Peyer's patch (tissue), 4 donors: ENCODE measurements around the gene SLC39A7. TPM values are rescaled to one million over a fixed set of nuclear protein-coding genes. Genes with fewer than 3 reads are reported as not detected.

ENCODE experiments used
- DNase-seq, 3 donors: peaks; one replicate each; pipeline ENCODE4 v3.0.0-alpha.2; 2017 to 2019
- H3K27ac ChIP-seq, 4 donors: fragments of 200-600 bp; sonication (generic); one replicate each; pipeline ENCODE4 v1.5.1; 2016 to 2019
- H3K27me3 ChIP-seq, 2 donors: fragments of 200-600 bp; sonication (generic); one replicate each; pipeline ENCODE4 v1.5.1; 2019
- H3K36me3 ChIP-seq, 3 donors: fragments of 200-600 bp; sonication (generic); one replicate each; pipeline ENCODE4 v1.5.1; 2016 to 2019
- H3K4me1 ChIP-seq, 4 donors: fragments of 200-600 bp; sonication (generic); one replicate each; pipeline ENCODE4 v1.5.1; 2016 to 2019
- H3K4me3 ChIP-seq, 4 donors: fragments of 200-600 bp; sonication (generic); 1 replicate in 3 of 4; 2 replicates in 1 of 4; pipeline ENCODE4 v1.5.1; 2016 to 2019; ENCODE audit warnings: mild to moderate bottlenecking in 1 of 4
- H3K9me3 ChIP-seq, 4 donors: fragments of 200-600 bp; sonication (generic); one replicate each; pipeline ENCODE4 v1.5.1; 2016 to 2019; ENCODE audit warnings: mild to moderate bottlenecking in 1 of 4
- CTCF ChIP-seq, 6 experiments: fragments of 450-650 bp in 4 of 6; fragments of 200-600 bp in 2 of 6; sonication (generic) in 1 of 6; IDR thresholded peaks; one replicate each; pipeline ENCODE4 v1.5.1; 2017 to 2019; ENCODE audit warnings: antibody characterized with exemption in 6 of 6, mild to moderate bottlenecking in 3 of 6, moderate library complexity in 1 of 6
- POLR2A ChIP-seq, 2 donors: fragments of 450-650 bp; IDR thresholded peaks; one replicate each; pipeline ENCODE4 v1.5.1; 2017; ENCODE audit warnings: antibody characterized with exemption in 2 of 2, mild to moderate bottlenecking in 2 of 2, moderate library complexity in 2 of 2
- small RNA-seq, 2 donors: library from RNA; depleted of rRNA; stranded (forward); fragments of <200 nt; gene quantifications; one replicate each; pipeline ENCODE3, GENCODE V24; 2016
- total RNA-seq, 4 donors: library from RNA; depleted of rRNA; stranded (reverse); fragments of >200 nt; gene quantifications; one replicate each; pipeline ENCODE4 v1.1.0, GENCODE V29; 2016

The SLC39A7 gene
- total RNA-seq, 4 donors from 2014 or later: 33.8 to 99.0 (median 55.0) TPM

DNA sequence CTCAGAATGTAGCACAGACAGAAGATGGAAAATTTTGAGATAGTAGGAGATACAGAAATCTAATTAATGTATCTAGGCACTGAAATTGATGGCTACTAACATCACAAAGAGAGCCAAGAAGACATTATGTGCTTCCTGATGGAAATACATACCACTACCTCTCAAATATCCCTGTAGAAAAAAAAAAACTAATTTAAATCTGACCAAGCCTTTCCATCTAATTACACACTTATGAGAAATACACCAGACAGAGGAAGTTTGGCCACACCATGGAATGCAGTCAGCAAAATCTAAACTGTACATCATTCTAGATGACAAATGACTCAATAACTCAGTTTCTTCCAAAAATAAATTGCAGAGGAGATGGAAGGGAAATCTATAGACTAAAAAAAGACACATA, 52.1 kb downstream of the SLC39A7 start:
- DNase-seq: no peak
- no peaks in the 10 kb centered on the region for H3K9me3 ChIP-seq
- no peaks in the 10 kb centered on the region for H3K27me3 ChIP-seq
- peaks cover 0 to 19% (median 5%) of the 10 kb centered on the region in 4 donors for H3K4me1 ChIP-seq
- H3K36me3 ChIP-seq: peaks cover 0 to 13% (median 0%) of the 10 kb centered on the region in 3 donors
- no peak overlapping the region for H3K27ac ChIP-seq
- no peak for TF ChIP-seq CTCF (IDR thresholded peaks at IDR 0.05)
- TF ChIP-seq POLR2A (IDR thresholded peaks at IDR 0.05): no peak
- no peak overlapping the region for H3K4me3 ChIP-seq

Small RNAs within 50 kb of the gene (small RNA-seq; reads per million reads assigned to genes)
- gene MIR219A1 (1.3 to 2.9 reads per million in 2 donors), gene RNY4P10 (0 to 0.06 reads per million in 2 donors)

Other genes with a start within 250 kb of the SLC39A7 start
- gene HLA-DMA, start 247.8 kb upstream of the SLC39A7 start, total RNA-seq: 10 to 100 TPM; 47.0 to 79.9 (median 62.1) TPM
- gene BRD2, start 232.3 kb upstream of the SLC39A7 start, total RNA-seq: 100 to 1,000 TPM; 146 to 525 (median 205) TPM
- gene HLA-DOA, start 191.3 kb upstream of the SLC39A7 start, total RNA-seq: 10 to 100 TPM in 1 of 4 donors, 1 to 10 TPM in 1, under 1 TPM in 1, not detected in 1; 0.95 to 26.4 (median 1.5) TPM
- gene HLA-DPA1, start 127.2 kb upstream of the SLC39A7 start, total RNA-seq: 10 to 100 TPM; 14.6 to 70.1 (median 50.4) TPM
- 100 to 1,000 TPM in 1 of 4 donors, 10 to 100 TPM in 2, 1 to 10 TPM in 1; 9.5 to 104 (median 19.7) TPM for gene HLA-DPB1, start 124.9 kb upstream of the SLC39A7 start, total RNA-seq
- gene COL11A2, start 8.4 kb upstream of the SLC39A7 start, total RNA-seq: 1 to 10 TPM in 1 of 4 donors, under 1 TPM in 2, not detected in 1; 0.18 to 2.5 (median 0.54) TPM
- gene RXRB, start 202 bp upstream of the SLC39A7 start, total RNA-seq: 10 to 100 TPM; 23.1 to 56.7 (median 36.6) TPM
- 10 to 100 TPM; 26.4 to 58.0 (median 44.0) TPM for gene HSD17B8, start 3.8 kb downstream of the SLC39A7 start, total RNA-seq
- 10 to 100 TPM; 18.2 to 38.0 (median 20.7) TPM for gene RING1, start 7.6 kb downstream of the SLC39A7 start, total RNA-seq
- 100 to 1,000 TPM in 2 of 4 donors, 10 to 100 TPM in 2; 56.7 to 132 (median 95.8) TPM for gene VPS52, start 71.0 kb downstream of the SLC39A7 start, total RNA-seq
- 1,000 to 10,000 TPM in 2 of 4 donors, 100 to 1,000 TPM in 2; 697 to 1,875 (median 903) TPM for gene RPS18, start 71.2 kb downstream of the SLC39A7 start, total RNA-seq
- 10 to 100 TPM in 3 of 4 donors, 1 to 10 TPM in 1; 8.3 to 33.1 (median 28.5) TPM for gene B3GALT4, start 76.3 kb downstream of the SLC39A7 start, total RNA-seq
- 100 to 1,000 TPM in 1 of 4 donors, 10 to 100 TPM in 3; 22.1 to 102 (median 34.3) TPM for gene WDR46, start 88.4 kb downstream of the SLC39A7 start, total RNA-seq
- gene PFDN6, start 88.7 kb downstream of the SLC39A7 start, total RNA-seq: 10 to 100 TPM; 12.4 to 24.8 (median 14.4) TPM
- gene RGL2, start 98.1 kb downstream of the SLC39A7 start, total RNA-seq: 10 to 100 TPM; 15.4 to 89.1 (median 39.4) TPM
- 100 to 1,000 TPM in 3 of 4 donors, 10 to 100 TPM in 1; 73.4 to 324 (median 204) TPM for gene TAPBP, start 113.2 kb downstream of the SLC39A7 start, total RNA-seq
- gene ZBTB22, start 116.9 kb downstream of the SLC39A7 start, total RNA-seq: 10 to 100 TPM; 11.6 to 27.6 (median 20.2) TPM
- gene DAXX, start 122.1 kb downstream of the SLC39A7 start, total RNA-seq: 10 to 100 TPM; 40.1 to 86.6 (median 45.9) TPM
- gene KIFC1, start 191.0 kb downstream of the SLC39A7 start, total RNA-seq: 10 to 100 TPM; 10.9 to 28.1 (median 18.3) TPM
- 10 to 100 TPM; 46.8 to 86.1 (median 77.3) TPM for gene PHF1, start 210.1 kb downstream of the SLC39A7 start, total RNA-seq
- gene CUTA, start 217.2 kb downstream of the SLC39A7 start, total RNA-seq: 100 to 1,000 TPM in 2 of 4 donors, 10 to 100 TPM in 2; 43.7 to 134 (median 96.2) TPM
- gene SYNGAP1, start 219.2 kb downstream of the SLC39A7 start, total RNA-seq: 10 to 100 TPM in 3 of 4 donors, 1 to 10 TPM in 1; 5.4 to 42.1 (median 15.0) TPM